HepG2 (cell line): ENCODE data around the gene MFRP. TPM values are rescaled to one million over a fixed set of nuclear protein-coding genes. Genes with fewer than 3 reads are reported as not detected.
A peak's percentile ranks its signal among the peaks of the same experiment; 100 is the strongest.

ENCODE experiments used
- FOXP4 ChIP-seq: sonication (generic); formaldehyde crosslinking; IDR thresholded peaks from 2 replicates; pipeline ENCODE4 v1.4.0; 2020; ENCODE audit warnings: missing genetic modification reagents
- HNRNPL ChIP-seq: fragments of 200-400 bp; formaldehyde crosslinking; IDR thresholded peaks from 2 replicates; pipeline ENCODE4 v1.6.1; 2017; ENCODE audit warnings: mild to moderate bottlenecking, low read depth, low read length
- KAT7 ChIP-seq: IDR thresholded peaks from 2 replicates; pipeline ENCODE4 v1.6.1; 2018; ENCODE audit warnings: borderline replicate concordance, missing compliant biosample characterization
- NFYB ChIP-seq: sonication (generic); formaldehyde crosslinking; IDR thresholded peaks from 2 replicates; pipeline ENCODE4 v1.4.0; 2020; ENCODE audit warnings: missing genetic modification reagents
- NONO ChIP-seq, 2 experiments: fragments of 450-650 bp in 1 of 2; sonication (generic) in 1 of 2; formaldehyde crosslinking in 1 of 2; IDR thresholded peaks in 1 of 2; conservative IDR thresholded peaks in 1 of 2; 2 replicates each; pipeline versions ENCODE4 v1.6.1 to v1.8.0; 2017 to 2022; ENCODE audit warnings: mild to moderate bottlenecking in 1 of 2, missing genetic modification reagents in 1 of 2, moderate library complexity in 1 of 2
- PAWR ChIP-seq: sonication (generic); formaldehyde crosslinking; IDR thresholded peaks from 2 replicates; pipeline ENCODE4 v1.4.0; 2020; ENCODE audit warnings: missing genetic modification reagents, mild to moderate bottlenecking, borderline replicate concordance
- POLR2A ChIP-seq, 2 experiments: IDR thresholded peaks; 2 replicates each; pipeline ENCODE4 v1.6.1; 2011; ENCODE audit warnings: low read depth in 2 of 2, low read length in 2 of 2, mild to moderate bottlenecking in 1 of 2, moderate library complexity in 1 of 2; ENCODE audit not compliant: insufficient read depth in 1 of 2
- SAFB2 ChIP-seq: sonication (generic); formaldehyde crosslinking; IDR thresholded peaks from 2 replicates; pipeline ENCODE4 v1.5.1; 2020; ENCODE audit warnings: missing genetic modification reagents, low read depth, mild to moderate bottlenecking, borderline replicate concordance
- YY1 ChIP-seq: IDR thresholded peaks from 2 replicates; pipeline ENCODE4 v1.6.1; 2011; ENCODE audit warnings: low read length, low read depth, moderate library complexity, mild to moderate bottlenecking; ENCODE audit not compliant: insufficient read depth, insufficient replicate concordance
- ZBTB2 ChIP-seq: sonication (generic); formaldehyde crosslinking; IDR thresholded peaks from 2 replicates; pipeline ENCODE4 v1.8.0; 2022; ENCODE audit warnings: low read depth, missing genetic modification reagents
- ZNF333 ChIP-seq: sonication (generic); formaldehyde crosslinking; IDR thresholded peaks from 2 replicates; pipeline ENCODE4 v1.4.0; 2020; ENCODE audit warnings: mild to moderate bottlenecking, missing genetic modification reagents, borderline replicate concordance
- ZNF407 ChIP-seq: sonication (generic); formaldehyde crosslinking; IDR thresholded peaks from one replicate; pipeline ENCODE4 v1.5.1; 2020; ENCODE audit warnings: mild to moderate bottlenecking, missing genetic modification reagents; ENCODE audit errors: not compliant biosample characterization
- ZNF503 ChIP-seq: sonication (generic); formaldehyde crosslinking; IDR thresholded peaks from 2 replicates; pipeline ENCODE4 v1.4.0; 2020; ENCODE audit warnings: missing genetic modification reagents
- ZNF619 ChIP-seq: sonication (generic); formaldehyde crosslinking; IDR thresholded peaks from 2 replicates; pipeline ENCODE4 v1.4.0; 2020; ENCODE audit warnings: mild to moderate bottlenecking, missing genetic modification reagents
- polyA plus RNA-seq, 8 experiments: library from polyadenylated mRNA; depleted of rRNA in 3 of 8; stranded (reverse) in 7 of 8; unstranded in 1 of 8; fragments of >200 nt; fragmentation: Illumina TruSeq in 4 of 8; extraction: Trizol in 4 of 8; gene quantifications; 2 replicates each; pipeline versions ENCODE4 v1.2.1 to v1.2.3, GENCODE V29; 2011 to 2016; ENCODE audit warnings: low read depth in 4 of 8, missing spikeins in 1 of 8, mixed read lengths in 1 of 8; ENCODE audit not compliant: insufficient read depth in 1 of 8
- total RNA-seq, 5 experiments: library from RNA; depleted of rRNA; stranded (reverse); fragments of >200 nt; fragmentation: Illumina TruSeq; extraction: Trizol; gene quantifications; 2 replicates each; pipeline ENCODE4 v1.2.3, GENCODE V29; 2016; ENCODE audit warnings: low read depth in 1 of 5

MFRP gene
- total and polyA plus RNA-seq, 2 of the 13 experiments (the other 11 are each of a cell fraction or from before 2014, with no cell fraction given): not detected

- TF ChIP-seq ZNF407 (CRISPR knock-in tag): peak; percentile 32
- TF ChIP-seq HNRNPL: peak; percentile 59; the same call in 1 of the 2 replicates
- no peak for TF ChIP-seq ZNF333 (CRISPR knock-in tag)
- no peak for TF ChIP-seq PAWR (CRISPR knock-in tag)
- TF ChIP-seq POLR2A (IDR thresholded peaks at IDR 0.05; ENCODE audit: insufficient read depth in 1 of 2, low read depth in 2 of 2, low read length in 2 of 2): peak; percentile 41 to 66; a peak in 3 of 4 replicates
- TF ChIP-seq ZNF619 (CRISPR knock-in tag): no peak
- no peak for TF ChIP-seq KAT7 (CRISPR knock-in tag)
- no peak for TF ChIP-seq YY1
- TF ChIP-seq ZNF503: no peak
- no peak for TF ChIP-seq NONO (IDR thresholded peaks at IDR 0.05)
- no peak; the same call in 1 of the 2 replicates for TF ChIP-seq NONO (CRISPR knock-in tag; conservative IDR thresholded peaks at IDR 0.05)
- TF ChIP-seq ZBTB2: no peak
- no peak for TF ChIP-seq SAFB2 (CRISPR knock-in tag)
- TF ChIP-seq FOXP4: no peak
- TF ChIP-seq NFYB (CRISPR knock-in tag): 0 out of 2 replicates have a peak, but pooled peaks have one; percentile 4
These were observed 29.5 kb downstream of the MFRP start, which contains the start of gene MCAM (continued) for GRCh38 chr11:119316729-119317591.
